ENCODE results near the gene PRDM4.

DNA sequence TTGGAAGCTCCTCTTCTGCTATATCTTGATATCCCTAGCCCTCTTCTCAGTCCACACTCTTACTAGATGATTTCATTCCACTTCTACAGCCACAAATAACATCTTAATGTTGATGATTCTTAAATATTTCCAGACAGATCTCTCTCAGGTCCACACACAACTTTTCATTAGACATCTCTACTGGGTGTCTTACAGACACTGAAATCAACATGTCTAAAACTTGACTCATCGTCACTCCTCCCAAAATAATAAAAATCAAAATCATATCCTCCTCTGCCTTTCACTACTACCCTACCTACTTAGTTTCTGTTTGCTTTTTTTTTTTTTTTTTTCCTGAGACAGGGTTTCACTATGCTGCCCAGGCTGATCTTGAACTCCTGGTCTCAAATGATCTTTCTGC is 11.9 kb downstream of the PRDM4 start:
- TF ChIP-seq, protein P1, sequence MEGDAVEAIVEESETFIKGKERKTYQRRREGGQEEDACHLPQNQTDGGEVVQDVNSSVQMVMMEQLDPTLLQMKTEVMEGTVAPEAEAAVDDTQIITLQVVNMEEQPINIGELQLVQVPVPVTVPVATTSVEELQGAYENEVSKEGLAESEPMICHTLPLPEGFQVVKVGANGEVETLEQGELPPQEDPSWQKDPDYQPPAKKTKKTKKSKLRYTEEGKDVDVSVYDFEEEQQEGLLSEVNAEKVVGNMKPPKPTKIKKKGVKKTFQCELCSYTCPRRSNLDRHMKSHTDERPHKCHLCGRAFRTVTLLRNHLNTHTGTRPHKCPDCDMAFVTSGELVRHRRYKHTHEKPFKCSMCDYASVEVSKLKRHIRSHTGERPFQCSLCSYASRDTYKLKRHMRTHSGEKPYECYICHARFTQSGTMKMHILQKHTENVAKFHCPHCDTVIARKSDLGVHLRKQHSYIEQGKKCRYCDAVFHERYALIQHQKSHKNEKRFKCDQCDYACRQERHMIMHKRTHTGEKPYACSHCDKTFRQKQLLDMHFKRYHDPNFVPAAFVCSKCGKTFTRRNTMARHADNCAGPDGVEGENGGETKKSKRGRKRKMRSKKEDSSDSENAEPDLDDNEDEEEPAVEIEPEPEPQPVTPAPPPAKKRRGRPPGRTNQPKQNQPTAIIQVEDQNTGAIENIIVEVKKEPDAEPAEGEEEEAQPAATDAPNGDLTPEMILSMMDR (IDR thresholded peaks at IDR 0.05): no peak
- no peak for TF ChIP-seq POLR2A (IDR thresholded peaks at IDR 0.05)
- TF ChIP-seq EP300 (IDR thresholded peaks at IDR 0.05; ENCODE audit: low read depth): no peak
- TF ChIP-seq POLR2AphosphoS5 (IDR thresholded peaks at IDR 0.05): no peak
